NOMO-1 treated with DMSO at 0.1 percent for 48 hours (cell line): ENCODE results near the gene UBE2Q1.

Source experiments
- DNase-seq: peaks from one replicate; lab custom pipeline; 2025; ENCODE audit not compliant: unreplicated experiment; lab: John Stamatoyannopoulos, UW

UBE2Q1 gene

GRCh38 chr1:154512760-154513159, 45.7 kb downstream of the UBE2Q1 start:
- DNase-seq = no peak

DNA sequence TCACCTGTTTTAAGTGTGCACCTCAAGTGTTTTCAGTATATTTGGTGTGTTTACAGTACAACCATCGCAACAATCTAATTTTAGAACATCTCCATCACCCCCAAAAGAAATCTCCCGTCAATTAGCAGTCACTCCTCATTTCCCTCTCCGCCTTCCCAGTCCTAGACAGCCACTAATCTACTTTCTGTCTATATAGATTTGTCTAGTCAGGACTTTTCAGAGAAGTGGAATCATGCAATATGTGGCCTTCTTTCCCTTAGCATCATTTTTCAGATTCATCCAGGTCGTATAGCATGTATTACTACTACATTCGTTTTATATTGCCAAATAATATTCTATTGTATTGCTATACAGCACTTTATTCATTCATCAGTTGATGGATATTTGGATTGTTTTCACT, 54.6 kb downstream of the UBE2Q1 start:
- no peak for DNase-seq

DNA sequence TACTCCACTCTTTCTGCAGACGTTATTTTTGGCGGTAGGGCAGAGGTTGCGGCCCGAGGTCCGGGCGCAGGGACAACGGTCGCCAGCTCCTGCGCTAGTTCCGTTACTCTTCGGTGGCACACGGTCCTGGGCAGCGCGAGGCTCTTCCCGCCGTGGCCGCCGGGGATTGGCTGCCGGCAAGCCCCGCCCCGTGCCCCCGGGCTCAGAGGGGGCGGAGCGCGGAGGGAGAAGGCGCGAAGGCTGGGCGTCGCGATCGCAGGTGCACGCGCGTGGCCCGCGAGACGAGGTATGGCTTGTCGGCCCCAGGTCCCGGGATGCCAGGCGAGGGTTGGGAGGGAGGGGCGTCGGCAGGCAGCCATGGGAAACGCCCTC, 55.7 kb downstream of the UBE2Q1 start:
- no peak for DNase-seq

DNA sequence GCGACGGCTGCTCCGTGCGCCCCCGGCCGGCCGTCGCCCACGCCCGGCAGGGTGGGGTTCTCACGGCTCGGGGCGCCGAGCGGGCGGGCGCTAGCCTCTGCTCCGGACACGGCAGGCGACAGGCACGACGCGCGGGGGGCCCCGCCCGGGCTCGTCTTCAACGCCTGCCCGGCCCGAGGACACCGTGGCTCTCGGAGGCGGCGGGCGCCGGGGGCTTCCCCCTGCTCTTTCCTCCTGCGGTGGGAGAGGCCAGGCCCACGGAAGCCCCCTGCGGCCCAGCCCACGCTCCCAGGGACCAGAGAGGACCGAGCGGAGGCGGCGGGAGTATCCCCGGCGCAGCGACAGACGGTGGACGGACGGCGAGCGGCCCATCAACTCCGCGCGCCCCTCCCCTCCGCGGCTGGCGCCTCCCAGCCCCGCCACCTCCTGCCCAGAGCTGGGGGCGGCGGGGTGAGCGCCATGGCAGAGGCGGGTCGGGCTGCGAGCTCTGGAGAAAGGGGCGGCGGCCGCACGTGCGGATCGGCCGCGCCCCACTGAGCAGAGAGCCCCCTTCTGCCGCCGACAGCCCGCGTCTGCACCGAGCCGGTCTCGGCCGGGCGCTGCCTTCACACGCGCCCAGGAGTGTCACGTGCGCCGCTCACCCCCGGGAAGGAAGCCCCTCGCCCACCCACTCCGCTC, 56.3 kb downstream of the UBE2Q1 start, which contains the start of the genes SHE and TDRD10:
Gene SHE, minus strand, starts transcription at position 347 of the 678 bp plus-strand sequence. CDS start 386 bp downstream, outside the sequence.
Gene TDRD10, plus strand, starts transcription at position 154 of the 678 bp plus-strand sequence. CDS start 4,685 bp downstream, outside the sequence.
- DNase-seq = no peak

DNA sequence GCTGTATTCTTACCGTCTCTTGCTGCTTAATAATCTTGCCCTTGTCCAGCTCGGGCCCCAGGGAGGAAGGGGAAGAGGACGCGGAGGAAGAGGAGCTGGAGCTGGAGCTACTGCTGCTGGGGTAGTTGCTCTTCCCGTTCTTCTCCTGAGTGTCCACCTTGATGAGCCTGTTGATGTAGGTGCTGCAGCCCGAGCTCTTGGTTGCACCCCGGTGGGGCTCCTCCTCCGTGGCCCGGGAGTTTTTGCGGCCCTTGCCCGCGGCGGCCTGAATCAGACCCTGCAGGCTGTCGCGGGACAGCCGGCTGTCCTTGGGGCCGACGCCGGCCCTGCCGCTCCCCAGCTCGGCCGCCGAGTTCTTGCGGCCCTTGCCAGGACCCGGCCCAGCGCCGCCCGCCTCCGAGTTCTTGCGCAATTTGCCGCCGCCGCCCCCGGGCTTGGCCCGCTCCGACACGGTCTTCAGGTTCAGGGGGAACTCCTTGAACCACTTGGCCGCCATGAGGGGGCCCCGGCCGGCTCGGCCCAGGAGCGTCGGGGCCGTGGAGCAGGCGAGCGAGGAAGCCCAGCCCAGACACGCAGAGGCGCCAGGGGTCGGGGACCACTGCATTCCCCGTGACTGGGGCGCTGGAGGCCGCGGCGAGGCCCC, 56.9 kb downstream of the UBE2Q1 start:
- no peak for DNase-seq

- no peak for DNase-seq
These were observed 57.9 kb downstream of the UBE2Q1 start for GRCh38 chr1:154500533-154500932.

DNA sequence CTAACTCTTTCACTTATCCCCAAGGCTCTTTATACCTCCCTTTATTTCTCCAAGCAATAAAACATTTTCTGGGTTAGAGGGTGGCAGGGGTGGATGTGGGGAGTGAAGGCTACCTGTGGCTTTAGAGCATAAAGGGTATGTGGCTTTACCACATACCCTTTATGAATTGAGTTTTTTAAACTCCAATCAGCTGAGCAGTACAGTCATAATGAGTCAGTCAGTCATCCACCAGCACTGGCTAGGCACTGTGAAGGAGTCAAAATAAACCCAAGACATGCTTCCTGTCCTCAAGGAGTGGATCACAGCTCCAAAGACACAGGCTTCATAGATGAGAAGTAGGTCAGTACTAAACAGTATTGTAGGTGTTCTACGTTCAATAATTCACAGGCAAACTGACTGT, 59.0 kb downstream of the UBE2Q1 start:
- DNase-seq = no peak
